GM23338 (cell line): Measurements from ENCODE around the gene CEACAM18.

Source experiments
- CREB1 ChIP-seq: fragments of 250-450 bp; sonication (Bioruptor Pico); IDR thresholded peaks from 2 replicates; pipeline ENCODE4 v1.5.0; 2020; ENCODE audit warnings: low read depth, mild to moderate bottlenecking, moderate library complexity
- EZH2 ChIP-seq: fragments of 200-600 bp; sonication (generic); IDR thresholded peaks from one replicate; pipeline ENCODE4 v1.8.0; 2017; ENCODE audit warnings: antibody characterized with exemption, mild to moderate bottlenecking, low read depth; ENCODE audit not compliant: unreplicated experiment
- EZH2phosphoT487 ChIP-seq: fragments of 200-600 bp; sonication (generic); IDR thresholded peaks from one replicate; pipeline ENCODE4 v1.8.1; 2018; ENCODE audit warnings: antibody characterized with exemption; ENCODE audit not compliant: unreplicated experiment
- JUNB ChIP-seq: IDR thresholded peaks from one replicate; pipeline ENCODE4 v1.6.1; 2016; ENCODE audit warnings: antibody characterized with exemption; ENCODE audit not compliant: unreplicated experiment
- POLR2AphosphoS5 ChIP-seq: IDR thresholded peaks from 2 replicates; pipeline ENCODE4 v1.6.1; 2016; ENCODE audit warnings: antibody characterized with exemption, low read depth
- REST ChIP-seq: IDR thresholded peaks from one replicate; pipeline ENCODE4 v1.6.1; 2018; ENCODE audit warnings: antibody characterized with exemption; ENCODE audit not compliant: unreplicated experiment
- STAT1 ChIP-seq: IDR thresholded peaks from one replicate; pipeline ENCODE4 v1.6.1; 2016; ENCODE audit warnings: antibody characterized with exemption; ENCODE audit not compliant: unreplicated experiment
- ZNF114 ChIP-seq: fragments of 250-450 bp; sonication (Bioruptor Pico); IDR thresholded peaks from 2 replicates; pipeline ENCODE4 v1.5.0; 2020; ENCODE audit warnings: mild to moderate bottlenecking, moderate library complexity
- ZNF331 ChIP-seq: fragments of 250-450 bp; sonication (Bioruptor Pico); IDR thresholded peaks from 2 replicates; pipeline ENCODE4 v1.5.0; 2020; ENCODE audit warnings: low read depth, mild to moderate bottlenecking, moderate library complexity
- TF ChIP-seq, protein P1 (sequence below), 2 experiments: fragments of 200-600 bp in 1 of 2; sonication (generic) in 1 of 2; conservative IDR thresholded peaks; 2 replicates each; pipeline versions ENCODE4 v1.5.1 to v1.6.1; 2016 to 2017; ENCODE audit warnings: antibody characterized with exemption in 2 of 2, low read depth in 2 of 2, mild to moderate bottlenecking in 2 of 2, moderate library complexity in 1 of 2
- TF ChIP-seq, protein P2 (sequence below): IDR thresholded peaks from 2 replicates; pipeline ENCODE4 v1.6.1; 2016; ENCODE audit warnings: antibody characterized with exemption

DNA sequence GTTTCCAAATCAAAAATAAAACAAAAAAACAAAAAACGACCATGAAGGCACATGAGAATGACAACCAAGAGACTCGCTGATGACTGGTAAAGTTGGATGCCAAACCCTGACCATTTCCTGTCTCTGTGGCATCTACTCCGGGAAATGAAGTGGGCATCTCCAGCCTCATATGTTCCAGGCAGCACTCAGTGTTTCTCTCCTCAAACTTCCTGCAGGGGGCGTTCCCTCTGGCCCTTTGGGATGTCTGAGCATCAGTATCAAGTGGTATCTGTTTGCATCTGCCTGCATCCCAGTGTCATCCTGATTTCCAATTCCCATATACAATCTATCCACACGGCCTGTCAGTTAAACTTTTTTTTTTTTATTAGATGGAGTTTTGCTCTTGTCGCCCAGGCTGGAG, 33.0 kb downstream of the CEACAM18 start:
- TF ChIP-seq JUNB (no peak), EZH2 (no peak), CREB1 (no peak), REST (no peak), EZH2phosphoT487 (no peak), POLR2AphosphoS5 (no peak), ZNF331 (CRISPR knock-in tag) (no peak), STAT1 (no peak), ZNF114 (no peak)
- TF ChIP-seq, protein P1, sequence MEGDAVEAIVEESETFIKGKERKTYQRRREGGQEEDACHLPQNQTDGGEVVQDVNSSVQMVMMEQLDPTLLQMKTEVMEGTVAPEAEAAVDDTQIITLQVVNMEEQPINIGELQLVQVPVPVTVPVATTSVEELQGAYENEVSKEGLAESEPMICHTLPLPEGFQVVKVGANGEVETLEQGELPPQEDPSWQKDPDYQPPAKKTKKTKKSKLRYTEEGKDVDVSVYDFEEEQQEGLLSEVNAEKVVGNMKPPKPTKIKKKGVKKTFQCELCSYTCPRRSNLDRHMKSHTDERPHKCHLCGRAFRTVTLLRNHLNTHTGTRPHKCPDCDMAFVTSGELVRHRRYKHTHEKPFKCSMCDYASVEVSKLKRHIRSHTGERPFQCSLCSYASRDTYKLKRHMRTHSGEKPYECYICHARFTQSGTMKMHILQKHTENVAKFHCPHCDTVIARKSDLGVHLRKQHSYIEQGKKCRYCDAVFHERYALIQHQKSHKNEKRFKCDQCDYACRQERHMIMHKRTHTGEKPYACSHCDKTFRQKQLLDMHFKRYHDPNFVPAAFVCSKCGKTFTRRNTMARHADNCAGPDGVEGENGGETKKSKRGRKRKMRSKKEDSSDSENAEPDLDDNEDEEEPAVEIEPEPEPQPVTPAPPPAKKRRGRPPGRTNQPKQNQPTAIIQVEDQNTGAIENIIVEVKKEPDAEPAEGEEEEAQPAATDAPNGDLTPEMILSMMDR (conservative IDR thresholded peaks at IDR 0.05; ENCODE audit: low read depth in 2 of 2): peak; percentile 77 to 87
- TF ChIP-seq, protein P2, sequence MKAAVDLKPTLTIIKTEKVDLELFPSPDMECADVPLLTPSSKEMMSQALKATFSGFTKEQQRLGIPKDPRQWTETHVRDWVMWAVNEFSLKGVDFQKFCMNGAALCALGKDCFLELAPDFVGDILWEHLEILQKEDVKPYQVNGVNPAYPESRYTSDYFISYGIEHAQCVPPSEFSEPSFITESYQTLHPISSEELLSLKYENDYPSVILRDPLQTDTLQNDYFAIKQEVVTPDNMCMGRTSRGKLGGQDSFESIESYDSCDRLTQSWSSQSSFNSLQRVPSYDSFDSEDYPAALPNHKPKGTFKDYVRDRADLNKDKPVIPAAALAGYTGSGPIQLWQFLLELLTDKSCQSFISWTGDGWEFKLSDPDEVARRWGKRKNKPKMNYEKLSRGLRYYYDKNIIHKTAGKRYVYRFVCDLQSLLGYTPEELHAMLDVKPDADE: no peak
